ENCODE measurements around the gene LINC00237. TPM values are rescaled to one million over a fixed set of nuclear protein-coding genes. Genes with fewer than 3 reads are reported as not detected.

The LINC00237 gene
- total and polyA plus RNA-seq, 11 donors: not detected

GRCh38 chr20:21052241-21052640 is 53.9 kb downstream of the LINC00237 start:
- Histone ChIP-seq H3K36me3 (no peaks in the 10 kb centered on the region), H3K27ac (no peak overlapping the region), H3K4me3 (no peak overlapping the region), H3K9me3 (no peaks in the 10 kb centered on the region), H3K4me1 (no peaks in the 10 kb centered on the region), H3K27me3 (peaks cover 0 to 22% (median 11%) of the 10 kb centered on the region in 9 donors)
- TF ChIP-seq CTCF (IDR thresholded peaks at IDR 0.05) (no peak), POLR2A (IDR thresholded peaks at IDR 0.05) (no peak)
- WGBS, 4 donors: 89 to 94% (median 91%) methylated on average over 5 of the region's 5 CpGs
- intact Hi-C loops (cut with DNase I): no loop called here
- ATAC-seq: no peak
- no peak for DNase-seq

- WGBS, 4 donors: 80 to 87% (median 84%) methylated on average over 3 of the region's 3 CpGs
- intact Hi-C loops (cut with DNase I): no loop called here
Measured at GRCh38 chr20:21050710-21051109, 55.4 kb downstream of the LINC00237 start.

GRCh38 chr20:21049305-21049828 is 56.8 kb downstream of the LINC00237 start:
- Histone ChIP-seq H3K4me3 (no peak overlapping the region), H3K4me1 (no peaks in the 10 kb centered on the region), H3K36me3 (no peaks in the 10 kb centered on the region), H3K27ac (no peak overlapping the region), H3K9me3 (no peaks in the 10 kb centered on the region), H3K27me3 (peaks cover 0 to 36% (median 16%) of the 10 kb centered on the region in 9 donors)
- 74 to 89% (median 87%) methylated on average over 5 to 6 of the region's 6 CpGs for WGBS, 4 donors
- intact Hi-C loops (cut with DNase I): no loop called here
- TF ChIP-seq CTCF (IDR thresholded peaks at IDR 0.05) (no peak), POLR2A (IDR thresholded peaks at IDR 0.05) (no peak)
- DNase-seq (no peak), ATAC-seq (no peak)

More at GRCh38 chr20:21050710-21051109, 55.4 kb downstream of the LINC00237 start:
- Histone ChIP-seq H3K4me1 (no peaks in the 10 kb centered on the region), H3K9me3 (no peaks in the 10 kb centered on the region), H3K27me3 (peaks cover 0 to 34% (median 17%) of the 10 kb centered on the region in 9 donors), H3K36me3 (no peaks in the 10 kb centered on the region), H3K27ac (no peak overlapping the region), H3K4me3 (no peak overlapping the region)
- DNase-seq: no peak
- TF ChIP-seq CTCF (IDR thresholded peaks at IDR 0.05) (no peak), POLR2A (IDR thresholded peaks at IDR 0.05) (no peak)
- no peak for ATAC-seq

GRCh38 chr20:21048841-21049273 is 57.3 kb downstream of the LINC00237 start:
- TF ChIP-seq POLR2A (IDR thresholded peaks at IDR 0.05) (no peak), CTCF (IDR thresholded peaks at IDR 0.05) (peak in 11 of 12 donors; percentile 19 to 70 (median 43))
- DNase-seq: no peak
- intact Hi-C loops (cut with DNase I): no loop called here
- Histone ChIP-seq H3K27me3 (peaks cover 0 to 36% (median 15%) of the 10 kb centered on the region in 9 donors), H3K36me3 (no peaks in the 10 kb centered on the region), H3K4me1 (no peaks in the 10 kb centered on the region), H3K4me3 (no peak overlapping the region), H3K9me3 (no peaks in the 10 kb centered on the region), H3K27ac (no peak overlapping the region)
- ATAC-seq: no peak
- 49 to 58% (median 51%) methylated on average over 5 of the region's 5 CpGs for WGBS, 4 donors
